Measurements from ENCODE around the gene SHISAL1.

GRCh38 chr22:44245867-44246266, 66.9 kb downstream of the SHISAL1 start:
- TF ChIP-seq POLR2A (IDR thresholded peaks at IDR 0.05; ENCODE audit: low read depth, low read length): no peak
- no peak for TF ChIP-seq POLR2AphosphoS5 (IDR thresholded peaks at IDR 0.05; ENCODE audit: low read depth, low read length)
- no peak for TF ChIP-seq TAF1 (IDR thresholded peaks at IDR 0.05; ENCODE audit: borderline replicate concordance, low read depth, low read length)
